ENCODE results near the gene KLHL29.

KLHL29 gene

GRCh38 chr2:23601301-23601965 lies 216.5 kb downstream of the KLHL29 start:
- in situ Hi-C loops (cut with MboI; ENCODE audit: low sequenced_read_pairs) = no loop called here

DNA sequence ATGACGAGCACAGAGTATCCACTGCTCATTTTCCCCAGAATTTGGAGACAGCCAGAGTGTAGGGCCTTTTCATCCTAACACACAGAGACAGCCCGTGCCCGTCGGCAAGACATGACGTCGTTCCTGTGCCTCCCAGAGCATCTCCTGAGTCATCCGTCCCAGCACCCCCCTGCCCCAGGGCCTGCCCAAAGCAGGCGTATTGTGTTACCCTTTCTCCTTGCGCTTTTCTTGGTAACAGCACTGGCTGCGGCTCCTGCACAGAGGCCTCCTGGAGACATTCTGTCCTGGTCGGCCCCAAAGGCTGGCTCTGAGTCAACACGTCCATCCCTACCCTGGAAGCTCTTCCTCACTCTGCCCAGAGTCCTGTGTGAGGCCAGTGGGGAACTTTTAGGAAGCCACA lies 217.1 kb downstream of the KLHL29 start:
- in situ Hi-C loops (cut with MboI; ENCODE audit: low sequenced_read_pairs) = no loop called here

- in situ Hi-C loops (cut with MboI; ENCODE audit: low sequenced_read_pairs) = no loop called here
These were observed 218.2 kb downstream of the KLHL29 start for GRCh38 chr2:23603156-23603555.

GRCh38 chr2:23603581-23603980 lies 218.6 kb downstream of the KLHL29 start:
- in situ Hi-C loops (cut with MboI; ENCODE audit: low sequenced_read_pairs) = no loop called here

- in situ Hi-C loops (cut with MboI; ENCODE audit: low sequenced_read_pairs) = no loop called here
These were observed 219.8 kb downstream of the KLHL29 start for GRCh38 chr2:23604731-23605130.

GRCh38 chr2:23605236-23605635 lies 220.3 kb downstream of the KLHL29 start:
- in situ Hi-C loops (cut with MboI; ENCODE audit: low sequenced_read_pairs) = no loop called here

DNA sequence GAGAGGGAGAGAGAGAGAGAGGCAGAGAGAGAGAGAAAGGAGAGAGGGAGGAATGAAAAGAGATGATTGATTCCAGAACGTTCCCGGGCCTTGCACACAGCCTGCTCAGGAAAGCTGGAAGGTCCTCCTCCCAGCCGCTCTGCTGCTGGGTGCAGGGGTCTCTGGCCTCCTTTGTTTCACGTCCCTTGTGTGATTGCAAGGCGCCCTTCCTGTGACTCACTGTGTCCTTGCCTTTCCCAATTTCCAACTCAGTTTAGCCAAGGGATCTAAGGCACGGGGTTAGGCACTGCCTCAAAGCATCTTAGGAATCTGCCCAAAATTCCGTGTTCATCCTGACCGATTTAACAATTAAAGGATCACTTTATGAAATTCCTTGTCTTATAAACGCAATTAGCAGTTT lies 221.2 kb downstream of the KLHL29 start:
- in situ Hi-C loops (cut with MboI; ENCODE audit: low sequenced_read_pairs) = no loop called here

DNA sequence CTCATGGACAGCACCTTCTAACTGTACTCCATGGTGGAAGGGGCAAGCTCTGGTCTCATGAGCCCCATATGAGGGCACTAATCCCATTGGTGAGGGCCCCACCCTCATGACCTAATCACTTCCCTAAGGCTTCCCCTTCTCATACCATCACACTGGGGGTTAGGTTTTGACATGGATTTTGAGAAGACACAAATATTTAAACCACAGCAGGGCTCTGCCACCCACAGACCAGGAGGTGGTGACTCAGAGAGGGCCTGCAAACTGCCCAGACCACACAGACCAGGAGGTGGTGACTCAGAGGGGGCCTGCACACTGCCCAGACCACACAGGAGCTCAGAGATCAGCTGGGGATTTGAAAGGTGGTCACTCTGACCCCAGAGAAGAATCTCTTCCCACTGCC lies 222.0 kb downstream of the KLHL29 start:
- in situ Hi-C loops (cut with MboI; ENCODE audit: low sequenced_read_pairs) = no loop called here

- in situ Hi-C loops (cut with MboI; ENCODE audit: low sequenced_read_pairs) = no loop called here
These were observed 222.9 kb downstream of the KLHL29 start for GRCh38 chr2:23607925-23608324.

DNA sequence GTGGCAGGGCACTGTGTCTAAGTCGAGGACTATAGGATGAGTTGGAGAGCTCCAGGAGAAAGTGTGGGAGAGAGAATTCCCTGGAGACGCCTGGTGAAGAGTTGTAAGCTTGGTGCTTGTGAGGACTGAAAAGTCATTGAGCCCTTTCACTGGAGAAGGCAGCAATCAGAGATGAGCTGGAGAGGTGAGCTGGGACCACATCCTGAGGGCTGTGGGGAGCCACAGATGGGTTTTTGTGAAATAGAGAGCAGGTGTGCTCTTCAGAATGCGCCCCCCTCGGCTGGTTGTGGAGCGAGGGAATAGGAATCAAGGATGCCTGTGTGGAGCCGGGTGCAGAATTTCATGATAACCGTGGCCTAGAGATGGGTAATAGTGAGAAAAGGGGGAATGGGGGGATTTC lies 224.3 kb downstream of the KLHL29 start:
- in situ Hi-C loops (cut with MboI; ENCODE audit: low sequenced_read_pairs) = no loop called here

- in situ Hi-C loops (cut with MboI; ENCODE audit: low sequenced_read_pairs) = no loop called here
These were observed 226.9 kb downstream of the KLHL29 start for GRCh38 chr2:23611839-23612238.

DNA sequence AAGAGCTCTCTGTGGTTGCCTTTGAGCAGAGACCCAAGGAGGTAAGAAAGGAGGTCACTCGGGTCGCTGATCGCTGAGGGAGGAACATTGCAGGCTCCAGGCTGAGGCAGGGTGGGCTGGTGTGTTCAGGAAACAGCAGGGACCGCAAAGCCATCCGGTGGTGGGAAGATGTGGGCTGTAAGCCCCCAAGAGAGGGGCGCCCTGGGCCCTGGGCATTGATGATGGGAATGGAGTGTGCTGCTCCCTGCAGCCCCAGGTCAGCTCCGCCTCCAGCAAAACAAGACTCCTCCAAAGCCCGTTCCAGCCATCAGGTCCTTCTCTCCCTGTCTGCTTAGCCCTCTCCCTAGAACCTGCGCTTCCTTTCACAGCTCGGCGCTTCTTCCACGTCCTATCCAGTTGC lies 229.7 kb downstream of the KLHL29 start:
- in situ Hi-C loops (cut with MboI; ENCODE audit: low sequenced_read_pairs) = no loop called here

GRCh38 chr2:23615216-23616020 lies 230.4 kb downstream of the KLHL29 start:
- in situ Hi-C loops (cut with MboI; ENCODE audit: low sequenced_read_pairs) = no loop called here

- in situ Hi-C loops (cut with MboI; ENCODE audit: low sequenced_read_pairs) = no loop called here
These were observed 231.7 kb downstream of the KLHL29 start for GRCh38 chr2:23616630-23617029.

DNA sequence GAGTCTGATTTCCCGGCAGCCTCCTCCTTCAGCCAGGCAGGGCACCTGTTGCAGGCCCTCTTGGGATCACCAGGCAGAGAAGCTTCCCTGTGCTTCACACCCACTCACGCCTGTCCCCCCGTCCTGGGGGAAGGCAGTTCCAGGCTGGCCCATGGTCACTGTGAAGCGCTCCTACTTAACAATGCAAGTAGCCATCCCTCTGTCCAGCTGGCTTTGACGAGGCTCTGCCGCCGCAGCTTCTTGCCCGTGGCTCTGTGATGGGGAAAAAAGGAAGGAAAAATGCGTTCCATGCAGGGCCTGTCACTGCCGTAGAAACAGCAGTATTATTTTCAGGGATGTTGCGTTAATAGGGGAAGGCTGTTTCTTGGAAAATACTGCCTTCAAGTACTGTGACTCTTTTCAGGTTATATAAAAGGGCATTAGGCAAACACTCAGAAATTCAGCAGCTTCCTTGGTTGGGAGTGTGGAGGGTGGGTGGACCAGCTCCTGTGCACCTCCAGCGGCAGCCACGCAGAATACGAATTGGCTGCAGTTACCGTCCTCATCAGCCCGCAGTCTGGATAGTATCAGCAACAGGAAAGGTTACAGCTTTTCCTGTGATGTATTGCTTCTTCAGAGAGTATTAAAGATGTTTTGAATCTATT lies 232.3 kb downstream of the KLHL29 start:
- in situ Hi-C loops (cut with MboI; ENCODE audit: low sequenced_read_pairs) = no loop called here

GRCh38 chr2:23617811-23618215 lies 232.8 kb downstream of the KLHL29 start:
- in situ Hi-C loops (cut with MboI; ENCODE audit: low sequenced_read_pairs) = no loop called here

DNA sequence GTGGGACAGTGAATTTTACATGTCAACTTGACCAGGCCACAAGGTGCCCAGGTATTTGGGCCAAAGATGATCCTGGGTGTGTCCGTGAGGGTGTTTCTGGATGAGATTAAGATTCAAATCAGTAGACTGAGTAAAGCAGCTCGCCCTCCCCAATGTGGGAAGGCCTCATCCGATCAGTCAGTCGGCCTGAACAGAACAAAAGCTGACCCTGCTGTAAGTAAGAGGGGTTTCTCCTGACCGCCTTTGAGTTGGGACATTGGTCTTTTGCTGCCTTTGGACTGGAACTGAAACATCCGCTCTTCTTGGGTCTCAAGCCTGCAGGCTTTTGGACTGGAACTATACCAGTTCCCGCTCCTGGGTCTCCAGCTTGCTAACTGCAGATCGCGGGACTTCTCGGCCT lies 233.3 kb downstream of the KLHL29 start:
- in situ Hi-C loops (cut with MboI; ENCODE audit: low sequenced_read_pairs) = no loop called here

- in situ Hi-C loops (cut with MboI; ENCODE audit: low sequenced_read_pairs) = no loop called here
These were observed 234.0 kb downstream of the KLHL29 start for GRCh38 chr2:23618794-23619530.

- in situ Hi-C loops (cut with MboI; ENCODE audit: low sequenced_read_pairs) = no loop called here
These were observed 235.0 kb downstream of the KLHL29 start for GRCh38 chr2:23619941-23620340.

- in situ Hi-C loops (cut with MboI; ENCODE audit: low sequenced_read_pairs) = no loop called here
These were observed 235.9 kb downstream of the KLHL29 start for GRCh38 chr2:23620841-23621341.

DNA sequence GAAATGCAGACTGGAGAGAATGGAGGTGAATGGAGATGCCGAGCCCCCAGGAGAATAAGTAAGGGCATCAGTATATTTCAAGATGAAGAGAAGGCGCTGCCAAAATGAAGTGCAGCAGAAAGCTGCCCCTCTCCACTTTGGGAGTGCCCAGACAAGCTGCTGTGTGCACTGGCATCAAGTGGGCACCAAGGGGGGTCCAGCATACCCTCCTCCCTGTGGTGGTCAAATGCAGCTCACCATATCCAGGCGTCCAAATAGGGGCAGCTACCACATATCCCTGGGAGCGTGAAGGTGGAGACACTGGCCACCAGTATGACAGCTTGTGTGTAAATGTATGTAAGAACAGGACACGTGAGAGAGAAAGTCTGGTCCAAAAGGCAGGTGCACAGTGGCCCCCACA lies 236.6 kb downstream of the KLHL29 start:
- in situ Hi-C loops (cut with MboI; ENCODE audit: low sequenced_read_pairs) = no loop called here
